IMR-90 (cell line): ENCODE data around the gene COL28A1. TPM values are rescaled to one million over a fixed set of nuclear protein-coding genes. Genes with fewer than 3 reads are reported as not detected.

ENCODE experiments used
- ATAC-seq: fragments of 200-7000 bp; cut with Tn5 transposase; 2 replicates; pipeline ENCODE4 v1.9.1; 2020; ENCODE audit warnings: low read depth, mild to moderate bottlenecking, moderate library complexity
- BruUV-seq: library from RNA; stranded (reverse); fragments of 400-500 nt; replicated peaks from 2 replicates; lab custom pipeline; 2021; lab: Mats Ljungman, UMichigan
- CTCF ChIA-PET: fragments of 300-600 bp; formaldehyde crosslinking; extraction: SDS; loops from one replicate; lab custom pipeline; 2021; ENCODE audit warnings: antibody characterized with exemption; lab: Yijun Ruan, JAX
- POLR2A ChIA-PET: fragments of 300-600 bp; sonication (Branson Sonifier 250); formaldehyde crosslinking; loops from one replicate; lab custom pipeline; 2022; ENCODE audit warnings: antibody characterized with exemption; ENCODE audit not compliant: unreplicated experiment; lab: Charles Lee
- DNase-seq: peaks from one replicate; pipeline ENCODE4 v3.0.0; 2013
- H2AFZ ChIP-seq: replicated peaks from 2 replicates; pipeline ENCODE3; 2013; ENCODE audit warnings: low read length, mild to moderate bottlenecking; ENCODE audit not compliant: poor library complexity
- H2AK5ac ChIP-seq: 2 replicates; pipeline ENCODE4 v1.6.1; 2013; ENCODE audit warnings: low read depth, low read length, inconsistent platforms
- H2AK9ac ChIP-seq: replicated peaks from 2 replicates; pipeline ENCODE3; 2013; ENCODE audit warnings: mild to moderate bottlenecking, low read depth, low read length, moderate library complexity; ENCODE audit not compliant: poor library complexity
- H2BK120ac ChIP-seq: 2 replicates; pipeline ENCODE4 v1.6.1; 2013; ENCODE audit warnings: low read depth, low read length, inconsistent platforms
- H2BK15ac ChIP-seq: 3 replicates; pipeline ENCODE4 v1.6.1; 2013; ENCODE audit warnings: low read depth, low read length, inconsistent platforms
- H2BK20ac ChIP-seq: 2 replicates; pipeline ENCODE4 v1.6.1; 2013; ENCODE audit warnings: low read depth, mild to moderate bottlenecking, inconsistent platforms, low read length, moderate library complexity
- H2BK5ac ChIP-seq: 2 replicates; pipeline ENCODE4 v1.6.1; 2013; ENCODE audit warnings: mild to moderate bottlenecking, low read depth, low read length, inconsistent platforms; ENCODE audit not compliant: poor library complexity, severe bottlenecking
- H3K14ac ChIP-seq: replicated peaks from 2 replicates; pipeline ENCODE4 v1.6.1; 2013; ENCODE audit warnings: low read depth, low read length, inconsistent platforms
- H3K18ac ChIP-seq: 2 replicates; pipeline ENCODE4 v1.6.1; 2013; ENCODE audit warnings: low read depth, low read length, control low read depth
- H3K23ac ChIP-seq: 2 replicates; pipeline ENCODE4 v1.6.1; 2013; ENCODE audit warnings: low read depth, low read length, inconsistent platforms
- H3K27ac ChIP-seq: 2 replicates; pipeline ENCODE4 v1.5.1; 2013; ENCODE audit warnings: mild to moderate bottlenecking, control low read depth, low read length; ENCODE audit not compliant: insufficient read depth
- H3K27me3 ChIP-seq: 2 replicates; pipeline ENCODE4 v1.6.1; 2013; ENCODE audit warnings: low read length; ENCODE audit not compliant: control insufficient read depth, insufficient read depth
- H3K36me3 ChIP-seq: 2 replicates; pipeline ENCODE4 v1.6.1; 2013; ENCODE audit warnings: low read length, mixed read lengths; ENCODE audit not compliant: control insufficient read depth, insufficient read depth
- H3K4ac ChIP-seq: 2 replicates; pipeline ENCODE4 v1.6.1; 2013; ENCODE audit warnings: low read depth, low read length, inconsistent platforms
- H3K4me1 ChIP-seq: 2 replicates; pipeline ENCODE4 v1.6.1; 2013; ENCODE audit warnings: low read length, mixed read lengths; ENCODE audit not compliant: control insufficient read depth, insufficient read depth
- H3K4me2 ChIP-seq: 2 replicates; pipeline ENCODE4 v1.6.1; 2013; ENCODE audit warnings: low read depth, mild to moderate bottlenecking, control low read depth, low read length, moderate library complexity
- H3K4me3 ChIP-seq: 2 replicates; pipeline ENCODE4 v1.5.1; 2013; ENCODE audit warnings: low read depth, mild to moderate bottlenecking, control low read depth, low read length, moderate library complexity; ENCODE audit not compliant: insufficient read depth
- H3K56ac ChIP-seq: 2 replicates; pipeline ENCODE4 v1.6.1; 2013; ENCODE audit warnings: low read length, inconsistent platforms; ENCODE audit not compliant: insufficient read depth; ENCODE audit errors: extremely low read depth
- H3K79me1 ChIP-seq, 2 experiments: 2 replicates each; pipeline ENCODE4 v1.6.1; 2013; ENCODE audit warnings: low read length in 2 of 2, inconsistent platforms in 1 of 2, low read depth in 1 of 2
- H3K9ac ChIP-seq: 2 replicates; pipeline ENCODE4 v1.6.1; 2013; ENCODE audit warnings: low read depth, low read length, control low read depth
- H3K9me1 ChIP-seq: 2 replicates; pipeline ENCODE4 v1.6.1; 2013; ENCODE audit warnings: low read length, inconsistent platforms; ENCODE audit not compliant: insufficient read depth
- H3K9me3 ChIP-seq: 2 replicates; pipeline ENCODE4 v1.6.1; 2013; ENCODE audit warnings: low read length; ENCODE audit not compliant: control insufficient read depth, insufficient read depth
- H4K20me1 ChIP-seq: 2 replicates; pipeline ENCODE4 v1.6.1; 2013; ENCODE audit warnings: low read length, inconsistent platforms; ENCODE audit not compliant: insufficient read depth
- H4K5ac ChIP-seq: 2 replicates; pipeline ENCODE4 v1.6.1; 2013; ENCODE audit warnings: mild to moderate bottlenecking, low read depth, low read length, control low read depth
- H4K8ac ChIP-seq, 2 experiments: 2 replicates each; pipeline ENCODE4 v1.6.1; 2013; ENCODE audit warnings: low read depth in 2 of 2, low read length in 2 of 2, control low read depth in 1 of 2, inconsistent platforms in 1 of 2
- H4K91ac ChIP-seq: 2 replicates; pipeline ENCODE4 v1.6.1; 2013; ENCODE audit warnings: low read depth, low read length, inconsistent platforms; ENCODE audit not compliant: insufficient read depth
- BHLHE40 ChIP-seq: fragments of 150-350 bp; IDR thresholded peaks from 2 replicates; pipeline ENCODE4 v1.6.1; 2016; ENCODE audit warnings: mild to moderate bottlenecking, low read depth, low read length
- CEBPB ChIP-seq: IDR thresholded peaks from 2 replicates; pipeline ENCODE4 v1.6.1; 2012; ENCODE audit warnings: low read depth, low read length, improper control_type of control experiment
- CTCF ChIP-seq: conservative IDR thresholded peaks from 2 replicates; pipeline ENCODE4 v1.5.1; 2012; ENCODE audit warnings: mild to moderate bottlenecking, low read depth, low read length, improper control_type of control experiment
- FOS ChIP-seq: fragments of 150-350 bp; IDR thresholded peaks from 2 replicates; pipeline ENCODE4 v1.6.1; 2016; ENCODE audit warnings: low read depth, low read length
- MAZ ChIP-seq: IDR thresholded peaks from 2 replicates; pipeline ENCODE4 v1.6.1; 2012; ENCODE audit warnings: low read depth, mild to moderate bottlenecking, low read length, improper control_type of control experiment, moderate library complexity, borderline replicate concordance
- MXI1 ChIP-seq: IDR thresholded peaks from 2 replicates; pipeline ENCODE4 v1.6.1; 2012; ENCODE audit warnings: low read depth, mild to moderate bottlenecking, low read length, moderate library complexity, borderline replicate concordance
- POLR2A ChIP-seq: IDR thresholded peaks from 2 replicates; pipeline ENCODE4 v1.6.1; 2012; ENCODE audit warnings: mild to moderate bottlenecking, low read depth, low read length
- RAD21 ChIP-seq: IDR thresholded peaks from 2 replicates; pipeline ENCODE4 v1.6.1; 2012; ENCODE audit warnings: low read length, improper control_type of control experiment
- RCOR1 ChIP-seq: IDR thresholded peaks from 2 replicates; pipeline ENCODE4 v1.6.1; 2012; ENCODE audit warnings: mild to moderate bottlenecking, low read length, improper control_type of control experiment; ENCODE audit not compliant: insufficient replicate concordance
- RFX5 ChIP-seq: IDR thresholded peaks from 2 replicates; pipeline ENCODE4 v1.8.0; 2012; ENCODE audit warnings: low read depth, mild to moderate bottlenecking, low read length, moderate library complexity
- SMC3 ChIP-seq: fragments of 150-350 bp; IDR thresholded peaks from 2 replicates; pipeline ENCODE4 v1.6.1; 2016; ENCODE audit warnings: low read depth, mild to moderate bottlenecking, antibody characterized with exemption, low read length, moderate library complexity
- dilution Hi-C: fragments of 300-500 bp; cut with HindIII; formaldehyde crosslinking; loops from one replicate; pipeline ENCODE4 v1.14.3; 2018; ENCODE audit warnings: low sequenced_read_pairs; ENCODE audit not compliant: unreplicated experiment
- in situ Hi-C: fragments of 300-500 bp; cut with MboI; formaldehyde crosslinking; loops from 3 replicates; pipeline ENCODE4 v1.14.3; 2019; ENCODE audit warnings: low sequenced_read_pairs, inconsistent platforms, mixed read lengths
- intact Hi-C: fragments of 100-400 bp; cut with micrococcal nuclease; formaldehyde crosslinking; loops from 2 replicates; pipeline ENCODE4 v1.10.0; 2022
- polyA plus RNA-seq, 3 experiments: library from polyadenylated mRNA; depleted of rRNA; stranded (reverse); fragments of >200 nt; gene quantifications; 2 replicates each; pipeline ENCODE4 v1.2.3, GENCODE V29; 2012; ENCODE audit warnings: low replicate concordance in 1 of 3
- total RNA-seq: library from RNA; depleted of rRNA; stranded (reverse); fragments of >200 nt; gene quantifications from 2 replicates; pipeline ENCODE4 v1.2.3, GENCODE V29; 2012
- TF ChIP-seq, protein P1 (sequence below): fragments of 150-350 bp; IDR thresholded peaks from 2 replicates; pipeline ENCODE4 v1.6.1; 2017; ENCODE audit warnings: mild to moderate bottlenecking, antibody characterized with exemption, low read length, low read depth
- TF ChIP-seq, protein P2 (sequence below): fragments of 150-350 bp; IDR thresholded peaks from 2 replicates; pipeline ENCODE4 v1.6.1; 2016; ENCODE audit warnings: low read depth, mild to moderate bottlenecking, low read length, moderate library complexity, borderline replicate concordance

Gene COL28A1
- total and polyA plus RNA-seq, 2 of the 4 experiments (the other 2 are of a cell fraction) = under 0.01 to 0.05 TPM

DNA sequence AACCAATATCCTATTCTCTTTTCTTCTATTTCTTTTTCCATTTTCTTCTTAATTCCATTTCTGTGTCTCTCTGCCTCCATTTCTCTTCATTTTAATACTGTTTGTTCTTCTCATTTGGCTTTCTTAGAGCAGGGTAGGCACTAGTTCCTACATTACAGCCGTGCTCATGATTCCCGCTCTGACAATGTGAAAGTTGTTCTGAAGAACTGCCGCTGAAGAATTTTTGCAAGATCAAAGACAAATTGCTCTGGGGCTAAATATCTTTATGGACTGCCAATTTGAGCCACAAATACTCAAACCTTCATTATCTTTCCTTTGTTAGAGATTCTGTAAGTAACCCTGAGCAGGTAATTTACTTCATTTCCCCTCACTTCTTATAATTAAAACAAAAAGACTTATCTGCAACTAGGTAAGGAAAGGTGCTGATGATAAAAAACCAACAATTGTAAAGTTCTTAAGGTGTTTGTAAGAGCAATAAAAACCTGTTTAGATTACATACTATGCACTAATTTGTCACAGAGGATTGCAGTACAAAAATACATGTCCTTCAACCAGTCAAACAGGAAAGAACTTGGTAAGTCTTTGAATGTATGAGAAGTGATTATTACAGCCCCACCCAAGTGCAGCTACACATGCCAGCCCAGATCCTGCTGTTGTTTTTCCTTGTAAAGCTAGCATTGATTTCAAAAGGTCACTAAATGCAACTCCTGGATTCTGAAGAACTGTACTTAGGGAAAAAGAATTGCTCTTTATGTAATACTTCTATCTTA, 127.5 kb downstream of the COL28A1 start (continued):
- TF ChIP-seq FOS (no peak), RFX5 (no peak), SMC3 (no peak), RCOR1 (no peak)

GRCh38 chr7:7405461-7405860, 130.2 kb downstream of the COL28A1 start:
- no peaks in the 10 kb centered on the region for H3K79me1 ChIP-seq
- no peak for DNase-seq
- H4K8ac ChIP-seq = no peak overlapping the region
- H3K14ac ChIP-seq = no peak overlapping the region
- no peak overlapping the region for H3K56ac ChIP-seq
- no peak overlapping the region for H4K91ac ChIP-seq
- H3K4ac ChIP-seq = no peak overlapping the region
- dilution Hi-C loops = no loop called here
- ATAC-seq = no peak
- no peak overlapping the region for H2BK5ac ChIP-seq
- no peak overlapping the region for H2BK15ac ChIP-seq
- no peaks in the 10 kb centered on the region for H3K9me3 ChIP-seq
- no peak overlapping the region for H2AK5ac ChIP-seq
- no peak overlapping the region for H2BK120ac ChIP-seq
- no peak overlapping the region for H3K27ac ChIP-seq
- intact Hi-C loops = no loop called here
- H3K4me1 ChIP-seq = no peaks in the 10 kb centered on the region
- H3K23ac ChIP-seq = no peak overlapping the region
- H4K5ac ChIP-seq = no peak overlapping the region
- POLR2A ChIA-PET = no interaction called here
- H3K4me2 ChIP-seq = no peak overlapping the region
- no peaks in the 10 kb centered on the region for H3K9me1 ChIP-seq
- no peak overlapping the region for H3K9ac ChIP-seq
- no peak overlapping the region for H3K18ac ChIP-seq
- H3K27me3 ChIP-seq = no peaks in the 10 kb centered on the region
- no TSS peak for BruUV-seq
- in situ Hi-C loops = no loop called here
- H2AK9ac ChIP-seq = no peak overlapping the region
- no peak overlapping the region for H3K4me3 ChIP-seq
- no peak overlapping the region for H2BK20ac ChIP-seq
- no peak overlapping the region for H2AFZ ChIP-seq
- no peaks in the 10 kb centered on the region for H3K36me3 ChIP-seq
- no peaks in the 10 kb centered on the region for H4K20me1 ChIP-seq
- CTCF ChIA-PET = no interaction called here
- TF ChIP-seq, protein P1, sequence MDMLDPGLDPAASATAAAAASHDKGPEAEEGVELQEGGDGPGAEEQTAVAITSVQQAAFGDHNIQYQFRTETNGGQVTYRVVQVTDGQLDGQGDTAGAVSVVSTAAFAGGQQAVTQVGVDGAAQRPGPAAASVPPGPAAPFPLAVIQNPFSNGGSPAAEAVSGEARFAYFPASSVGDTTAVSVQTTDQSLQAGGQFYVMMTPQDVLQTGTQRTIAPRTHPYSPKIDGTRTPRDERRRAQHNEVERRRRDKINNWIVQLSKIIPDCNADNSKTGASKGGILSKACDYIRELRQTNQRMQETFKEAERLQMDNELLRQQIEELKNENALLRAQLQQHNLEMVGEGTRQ = no peak
- TF ChIP-seq POLR2A = no peak
- TF ChIP-seq FOS = no peak
- TF ChIP-seq BHLHE40 = no peak
- TF ChIP-seq CEBPB = no peak
- TF ChIP-seq MXI1 = no peak
- TF ChIP-seq RFX5 = no peak
- TF ChIP-seq CTCF = no peak
- TF ChIP-seq RAD21 = no peak
- TF ChIP-seq RCOR1 = no peak
- TF ChIP-seq MAZ = no peak
- TF ChIP-seq, protein P2, sequence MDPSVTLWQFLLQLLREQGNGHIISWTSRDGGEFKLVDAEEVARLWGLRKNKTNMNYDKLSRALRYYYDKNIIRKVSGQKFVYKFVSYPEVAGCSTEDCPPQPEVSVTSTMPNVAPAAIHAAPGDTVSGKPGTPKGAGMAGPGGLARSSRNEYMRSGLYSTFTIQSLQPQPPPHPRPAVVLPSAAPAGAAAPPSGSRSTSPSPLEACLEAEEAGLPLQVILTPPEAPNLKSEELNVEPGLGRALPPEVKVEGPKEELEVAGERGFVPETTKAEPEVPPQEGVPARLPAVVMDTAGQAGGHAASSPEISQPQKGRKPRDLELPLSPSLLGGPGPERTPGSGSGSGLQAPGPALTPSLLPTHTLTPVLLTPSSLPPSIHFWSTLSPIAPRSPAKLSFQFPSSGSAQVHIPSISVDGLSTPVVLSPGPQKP = no peak
